Measurements from ENCODE around the gene MRPL10.

DNA sequence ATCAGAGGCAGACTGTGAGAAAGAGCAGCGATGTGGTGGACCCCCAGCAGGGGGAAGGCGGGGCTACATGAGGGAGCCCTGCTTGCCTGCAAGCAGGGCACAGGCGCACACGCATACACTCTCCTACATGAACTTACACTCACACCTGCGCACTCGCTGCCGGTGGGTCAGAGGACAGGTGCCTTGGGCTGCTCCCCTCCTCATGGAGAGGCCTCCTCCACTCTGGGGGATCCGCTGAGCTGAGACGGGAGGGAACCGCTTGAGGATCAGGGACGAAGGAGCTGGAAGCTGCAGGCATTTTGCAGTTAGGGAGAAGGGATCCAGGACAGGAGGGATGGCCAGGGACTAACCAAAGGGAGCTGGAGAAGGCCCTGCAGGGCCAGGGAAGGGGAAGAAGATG lies 23.9 kb downstream of the MRPL10 start:
- TF ChIP-seq, protein P1, sequence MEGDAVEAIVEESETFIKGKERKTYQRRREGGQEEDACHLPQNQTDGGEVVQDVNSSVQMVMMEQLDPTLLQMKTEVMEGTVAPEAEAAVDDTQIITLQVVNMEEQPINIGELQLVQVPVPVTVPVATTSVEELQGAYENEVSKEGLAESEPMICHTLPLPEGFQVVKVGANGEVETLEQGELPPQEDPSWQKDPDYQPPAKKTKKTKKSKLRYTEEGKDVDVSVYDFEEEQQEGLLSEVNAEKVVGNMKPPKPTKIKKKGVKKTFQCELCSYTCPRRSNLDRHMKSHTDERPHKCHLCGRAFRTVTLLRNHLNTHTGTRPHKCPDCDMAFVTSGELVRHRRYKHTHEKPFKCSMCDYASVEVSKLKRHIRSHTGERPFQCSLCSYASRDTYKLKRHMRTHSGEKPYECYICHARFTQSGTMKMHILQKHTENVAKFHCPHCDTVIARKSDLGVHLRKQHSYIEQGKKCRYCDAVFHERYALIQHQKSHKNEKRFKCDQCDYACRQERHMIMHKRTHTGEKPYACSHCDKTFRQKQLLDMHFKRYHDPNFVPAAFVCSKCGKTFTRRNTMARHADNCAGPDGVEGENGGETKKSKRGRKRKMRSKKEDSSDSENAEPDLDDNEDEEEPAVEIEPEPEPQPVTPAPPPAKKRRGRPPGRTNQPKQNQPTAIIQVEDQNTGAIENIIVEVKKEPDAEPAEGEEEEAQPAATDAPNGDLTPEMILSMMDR (IDR thresholded peaks at IDR 0.05; ENCODE audit: insufficient read depth, low read length) = no peak
- TF ChIP-seq, protein P2, sequence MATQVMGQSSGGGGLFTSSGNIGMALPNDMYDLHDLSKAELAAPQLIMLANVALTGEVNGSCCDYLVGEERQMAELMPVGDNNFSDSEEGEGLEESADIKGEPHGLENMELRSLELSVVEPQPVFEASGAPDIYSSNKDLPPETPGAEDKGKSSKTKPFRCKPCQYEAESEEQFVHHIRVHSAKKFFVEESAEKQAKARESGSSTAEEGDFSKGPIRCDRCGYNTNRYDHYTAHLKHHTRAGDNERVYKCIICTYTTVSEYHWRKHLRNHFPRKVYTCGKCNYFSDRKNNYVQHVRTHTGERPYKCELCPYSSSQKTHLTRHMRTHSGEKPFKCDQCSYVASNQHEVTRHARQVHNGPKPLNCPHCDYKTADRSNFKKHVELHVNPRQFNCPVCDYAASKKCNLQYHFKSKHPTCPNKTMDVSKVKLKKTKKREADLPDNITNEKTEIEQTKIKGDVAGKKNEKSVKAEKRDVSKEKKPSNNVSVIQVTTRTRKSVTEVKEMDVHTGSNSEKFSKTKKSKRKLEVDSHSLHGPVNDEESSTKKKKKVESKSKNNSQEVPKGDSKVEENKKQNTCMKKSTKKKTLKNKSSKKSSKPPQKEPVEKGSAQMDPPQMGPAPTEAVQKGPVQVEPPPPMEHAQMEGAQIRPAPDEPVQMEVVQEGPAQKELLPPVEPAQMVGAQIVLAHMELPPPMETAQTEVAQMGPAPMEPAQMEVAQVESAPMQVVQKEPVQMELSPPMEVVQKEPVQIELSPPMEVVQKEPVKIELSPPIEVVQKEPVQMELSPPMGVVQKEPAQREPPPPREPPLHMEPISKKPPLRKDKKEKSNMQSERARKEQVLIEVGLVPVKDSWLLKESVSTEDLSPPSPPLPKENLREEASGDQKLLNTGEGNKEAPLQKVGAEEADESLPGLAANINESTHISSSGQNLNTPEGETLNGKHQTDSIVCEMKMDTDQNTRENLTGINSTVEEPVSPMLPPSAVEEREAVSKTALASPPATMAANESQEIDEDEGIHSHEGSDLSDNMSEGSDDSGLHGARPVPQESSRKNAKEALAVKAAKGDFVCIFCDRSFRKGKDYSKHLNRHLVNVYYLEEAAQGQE (IDR thresholded peaks at IDR 0.05; ENCODE audit: insufficient replicate concordance, low read depth) = no peak
- TF ChIP-seq POLR2AphosphoS5 (IDR thresholded peaks at IDR 0.05; ENCODE audit: low read depth) = no peak
- TF ChIP-seq GABPA (IDR thresholded peaks at IDR 0.05; ENCODE audit: low read depth) = no peak
